Activated CD8-positive, alpha-beta memory T cell treated with anti-CD3 and anti-CD28 coated beads, Interleukin-2, amount 50 U/mL, for 4 hours (primary cell): Measurements from ENCODE around the gene INPP5D.
A peak's percentile ranks its signal among the peaks of the same experiment; 100 is the strongest.
"Not testable (repeated sequence)": the region's sequence is repeated elsewhere in the genome, so short reads cannot be mapped to it uniquely, and the experiment has no call there.

Experiments
- DNase-seq: peaks from one replicate; pipeline ENCODE4 v3.0.0-alpha.2; 2020

The INPP5D gene

GRCh38 chr2:233056961-233057605, 3.1 kb upstream of the INPP5D start:
- no peak for DNase-seq

GRCh38 chr2:233058717-233059546, 1.2 kb upstream of the INPP5D start:
- DNase-seq = no peak

GRCh38 chr2:233059547-233059796, 670 bp upstream of the INPP5D start:
- DNase-seq = no peak

GRCh38 chr2:233060501-233060979, 398 bp downstream of the INPP5D start:
- DNase-seq = no peak

- DNase-seq = no peak
These were observed 943 bp downstream of the INPP5D start for GRCh38 chr2:233060980-233061590.

- peak; percentile 21 for DNase-seq
These were observed 1.7 kb downstream of the INPP5D start for GRCh38 chr2:233061591-233062450.

GRCh38 chr2:233062451-233062850, 2.3 kb downstream of the INPP5D start:
- DNase-seq = peak; percentile 8

- no peak for DNase-seq
These were observed 2.8 kb downstream of the INPP5D start for GRCh38 chr2:233062946-233063268.

- peak; percentile 17 for DNase-seq
These were observed 3.3 kb downstream of the INPP5D start for GRCh38 chr2:233063269-233063975.

- DNase-seq = peak; percentile 13
These were observed 3.9 kb downstream of the INPP5D start for GRCh38 chr2:233063976-233064411.

GRCh38 chr2:233064530-233065199, 4.5 kb downstream of the INPP5D start:
- DNase-seq = peak; percentile 3

GRCh38 chr2:233065200-233065589, 5.1 kb downstream of the INPP5D start:
- not testable (repeated sequence) for DNase-seq

- DNase-seq = no peak
These were observed 5.9 kb downstream of the INPP5D start for GRCh38 chr2:233065954-233066470.

- no peak for DNase-seq
These were observed 8.7 kb downstream of the INPP5D start for GRCh38 chr2:233068762-233069418.

GRCh38 chr2:233072838-233073237, 12.7 kb downstream of the INPP5D start:
- no peak for DNase-seq

- DNase-seq = no peak
These were observed 14.0 kb downstream of the INPP5D start for GRCh38 chr2:233074106-233074505.

GRCh38 chr2:233075141-233075965, 15.2 kb downstream of the INPP5D start:
- no peak for DNase-seq

- no peak for DNase-seq
These were observed 15.8 kb downstream of the INPP5D start for GRCh38 chr2:233075966-233076339.

GRCh38 chr2:233076749-233077148, 16.6 kb downstream of the INPP5D start:
- no peak for DNase-seq

GRCh38 chr2:233079473-233079877, 19.3 kb downstream of the INPP5D start:
- no peak for DNase-seq
